ENCODE measurements around the gene CARHSP1.
"Not testable (repeated sequence)": the region's sequence is repeated elsewhere in the genome, so short reads cannot be mapped to it uniquely, and the experiment has no call there.

DNA sequence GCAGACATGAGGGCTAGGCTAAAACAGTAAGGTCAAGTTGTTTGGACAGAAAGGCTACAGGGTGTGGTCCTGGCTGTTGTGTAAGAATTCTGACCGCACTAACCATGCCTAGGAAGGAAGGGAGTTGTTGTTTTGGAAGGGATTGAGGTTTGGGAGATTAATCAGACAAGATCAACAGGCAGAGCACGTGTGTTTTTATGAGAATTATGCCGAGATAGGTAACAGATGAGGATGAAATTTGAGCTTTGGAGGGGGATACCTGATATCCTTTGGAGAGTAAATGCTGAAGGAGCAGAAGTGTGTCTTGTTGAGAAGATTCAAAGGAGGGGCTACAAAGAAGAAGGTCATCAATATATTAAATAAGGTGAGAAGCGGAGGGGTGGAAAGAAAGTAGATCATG lies 26.8 kb downstream of the CARHSP1 start:
- TF ChIP-seq TCF12 (IDR thresholded peaks at IDR 0.05; ENCODE audit: low read depth, low read length); ASH2L (IDR thresholded peaks at IDR 0.05; ENCODE audit: low read length); CTCF (IDR thresholded peaks at IDR 0.05; ENCODE audit: control extremely low read depth in 1 of 3, insufficient read depth in 1 of 3, low read depth in 1 of 3, low read length in 3 of 3); BRCA1 (IDR thresholded peaks at IDR 0.05; ENCODE audit: low read depth, low read length); POLR2A (IDR thresholded peaks at IDR 0.05; ENCODE audit: control extremely low read depth in 1 of 2, low read depth in 2 of 2, low read length in 2 of 2): not testable (repeated sequence)
